Neural cell (in vitro differentiated cells): ENCODE results near the gene RNF144A. TPM values are rescaled to one million over a fixed set of nuclear protein-coding genes. Genes with fewer than 3 reads are reported as not detected.

Experiments used
- H2AFZ ChIP-seq: fragments of 200-600, 300-800 bp; sonication (generic), shearing (Covaris generic); 2 replicates; pipeline ENCODE4 v1.6.0; 2014; ENCODE audit warnings: low read depth, mild to moderate bottlenecking, antibody characterized with exemption, low read length, moderate library complexity
- H3F3A ChIP-seq: fragments of 200-600 bp; shearing (Covaris generic); 2 replicates; pipeline ENCODE4 v1.6.1; 2016; ENCODE audit warnings: mild to moderate bottlenecking, moderate library complexity, mixed read lengths, antibody characterized with exemption, low read length; ENCODE audit not compliant: insufficient read depth, poor library complexity, severe bottlenecking
- H3K27ac ChIP-seq: fragments of 200-600, 300-800 bp; sonication (generic), shearing (Covaris generic); 2 replicates; pipeline ENCODE4 v1.5.1; 2014; ENCODE audit warnings: mild to moderate bottlenecking, low read length, moderate library complexity
- H3K27me3 ChIP-seq: fragments of 300-800, 200-600 bp; sonication (generic), shearing (Covaris generic); 2 replicates; pipeline ENCODE4 v1.6.0; 2014; ENCODE audit warnings: mild to moderate bottlenecking, low read depth, low read length, moderate library complexity; ENCODE audit not compliant: insufficient read depth
- H3K36me3 ChIP-seq: fragments of 300-800, 200-600 bp; sonication (generic), shearing (Covaris generic); 2 replicates; pipeline ENCODE4 v1.5.1; 2014; ENCODE audit warnings: mild to moderate bottlenecking, antibody characterized with exemption, low read length, moderate library complexity; ENCODE audit not compliant: insufficient read depth
- H3K4me2 ChIP-seq: fragments of 300-800, 200-600 bp; sonication (generic), shearing (Covaris generic); 2 replicates; pipeline ENCODE4 v1.6.0; 2014; ENCODE audit warnings: mild to moderate bottlenecking, low read length
- H3K4me3 ChIP-seq: fragments of 300-800, 200-600 bp; sonication (generic), shearing (Covaris generic); 2 replicates; pipeline ENCODE4 v1.5.1; 2014; ENCODE audit warnings: mild to moderate bottlenecking, low read length, moderate library complexity
- H3K79me2 ChIP-seq: fragments of 200-600 bp; shearing (Covaris generic); replicated peaks from 2 replicates; pipeline ENCODE4 v1.6.0; 2014; ENCODE audit warnings: mild to moderate bottlenecking, low read length, moderate library complexity; ENCODE audit not compliant: insufficient read depth
- H3K9ac ChIP-seq: fragments of 300-800, 200-600 bp; sonication (generic), shearing (Covaris generic); 2 replicates; pipeline ENCODE4 v1.6.1; 2016; ENCODE audit warnings: mild to moderate bottlenecking, low read length, mixed read lengths
- H3K9me2 ChIP-seq: fragments of 200-600 bp; shearing (Covaris generic); 2 replicates; pipeline ENCODE4 v1.6.1; 2016; ENCODE audit warnings: mild to moderate bottlenecking, low read length, mixed read lengths; ENCODE audit not compliant: insufficient read depth
- H3K9me3 ChIP-seq: fragments of 200-600, 300-800 bp; sonication (generic), shearing (Covaris generic); 2 replicates; pipeline ENCODE4 v1.6.1; 2016; ENCODE audit warnings: mild to moderate bottlenecking, mixed run types, low read length, moderate library complexity, mixed read lengths
- H4K20me1 ChIP-seq: fragments of 200-600 bp; shearing (Covaris generic); 2 replicates; pipeline ENCODE4 v1.6.1; 2016; ENCODE audit warnings: mild to moderate bottlenecking, mixed run types; ENCODE audit not compliant: insufficient read depth
- EP300 ChIP-seq: fragments of 450-650 bp; conservative IDR thresholded peaks from 2 replicates; pipeline ENCODE4 v1.6.1; 2014; ENCODE audit warnings: antibody characterized with exemption, mild to moderate bottlenecking, moderate library complexity; ENCODE audit not compliant: poor library complexity, severe bottlenecking
- EZH2 ChIP-seq: fragments of 200-600, 300-800 bp; shearing (Covaris generic), sonication (generic); IDR thresholded peaks from 2 replicates; pipeline ENCODE4 v1.6.1; 2014; ENCODE audit warnings: antibody characterized with exemption, low read length, borderline replicate concordance, mild to moderate bottlenecking; ENCODE audit not compliant: insufficient read depth, poor library complexity, severe bottlenecking
- MXI1 ChIP-seq: fragments of 450-650 bp; conservative IDR thresholded peaks from 2 replicates; pipeline ENCODE4 v1.6.1; 2014; ENCODE audit warnings: antibody characterized with exemption, mild to moderate bottlenecking; ENCODE audit not compliant: poor library complexity, severe bottlenecking
- POLR2AphosphoS5 ChIP-seq: IDR thresholded peaks from 2 replicates; pipeline ENCODE4 v1.6.1; 2012
- RAD21 ChIP-seq: fragments of 450-650 bp; conservative IDR thresholded peaks from 2 replicates; pipeline ENCODE4 v1.6.1; 2014; ENCODE audit warnings: antibody characterized with exemption, mild to moderate bottlenecking, moderate library complexity
- SMC3 ChIP-seq: fragments of 450-650 bp; conservative IDR thresholded peaks from 2 replicates; pipeline ENCODE4 v1.6.1; 2014; ENCODE audit warnings: antibody characterized with exemption, mild to moderate bottlenecking, moderate library complexity; ENCODE audit not compliant: poor library complexity
- TAF1 ChIP-seq: IDR thresholded peaks from 2 replicates; pipeline ENCODE4 v1.6.1; 2012; ENCODE audit warnings: low read depth
- polyA plus RNA-seq: library from polyadenylated mRNA; depleted of rRNA; stranded (reverse); fragments of >200 nt; gene quantifications from 2 replicates; pipeline ENCODE4 v1.2.3, GENCODE V29; 2014
- TF ChIP-seq, protein P1 (sequence below): fragments of 450-650 bp; IDR thresholded peaks from 2 replicates; pipeline ENCODE4 v1.5.1; 2014; ENCODE audit warnings: antibody characterized with exemption, mild to moderate bottlenecking, moderate library complexity; ENCODE audit not compliant: poor library complexity, severe bottlenecking
- TF ChIP-seq, protein P2 (sequence below): IDR thresholded peaks from 2 replicates; pipeline ENCODE4 v1.6.1; 2012; ENCODE audit warnings: borderline replicate concordance

Gene RNF144A
- polyA plus RNA-seq, 1 donor from 2014 or later, result 26.9 TPM

DNA sequence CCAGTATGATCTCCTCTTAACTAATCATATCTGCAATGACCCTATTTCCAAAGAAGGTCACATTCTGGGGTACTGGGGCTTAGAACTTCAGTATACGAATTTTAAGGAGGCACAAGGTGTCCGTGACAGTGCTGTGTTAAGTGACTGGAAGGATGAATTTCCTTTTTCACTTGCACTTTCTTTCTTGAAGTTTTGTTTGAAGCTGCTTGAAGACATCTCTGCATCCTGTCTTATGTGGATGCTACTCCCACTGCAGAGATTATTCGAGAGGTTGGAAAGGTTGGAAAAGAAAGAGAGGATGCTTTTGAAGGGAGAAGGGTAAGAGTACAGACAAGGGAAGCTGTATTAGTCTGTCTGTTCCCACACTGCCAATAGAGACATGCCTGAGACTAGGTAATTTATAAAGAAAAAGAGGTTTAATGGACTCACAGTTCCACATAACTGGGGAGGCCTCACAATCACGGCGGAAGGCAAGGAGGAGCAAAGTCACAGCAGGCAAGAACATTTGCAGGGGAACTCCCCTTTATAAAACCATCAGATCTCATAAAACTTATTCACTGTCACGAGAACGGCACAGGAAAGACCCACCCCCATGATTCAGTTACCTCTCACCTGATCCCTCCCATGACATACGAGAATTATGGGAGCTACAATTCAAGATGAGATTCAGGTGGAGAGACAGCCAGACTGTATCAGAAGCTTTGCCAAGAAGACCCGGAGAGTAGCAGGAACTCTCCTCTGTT lies 3.6 kb upstream of the RNF144A start:
- Histone ChIP-seq H3K27ac (no peak overlapping the region), H3K9me2 (no peaks in the 10 kb centered on the region), H3K79me2 (peaks cover under 1% of the 10 kb centered on the region), H2AFZ (no peak overlapping the region), H3F3A (no peaks in the 10 kb centered on the region), H4K20me1 (no peaks in the 10 kb centered on the region), H3K36me3 (no peaks in the 10 kb centered on the region), H3K27me3 (no peaks in the 10 kb centered on the region), H3K4me3 (no peak overlapping the region), H3K9me3 (no peaks in the 10 kb centered on the region), H3K9ac (no peak overlapping the region), H3K4me2 (no peak overlapping the region)
- TF ChIP-seq POLR2AphosphoS5 (no peak), RAD21 (no peak), MXI1 (no peak), EP300 (no peak), EZH2 (no peak), SMC3 (no peak), TAF1 (no peak)
- TF ChIP-seq, protein P1, sequence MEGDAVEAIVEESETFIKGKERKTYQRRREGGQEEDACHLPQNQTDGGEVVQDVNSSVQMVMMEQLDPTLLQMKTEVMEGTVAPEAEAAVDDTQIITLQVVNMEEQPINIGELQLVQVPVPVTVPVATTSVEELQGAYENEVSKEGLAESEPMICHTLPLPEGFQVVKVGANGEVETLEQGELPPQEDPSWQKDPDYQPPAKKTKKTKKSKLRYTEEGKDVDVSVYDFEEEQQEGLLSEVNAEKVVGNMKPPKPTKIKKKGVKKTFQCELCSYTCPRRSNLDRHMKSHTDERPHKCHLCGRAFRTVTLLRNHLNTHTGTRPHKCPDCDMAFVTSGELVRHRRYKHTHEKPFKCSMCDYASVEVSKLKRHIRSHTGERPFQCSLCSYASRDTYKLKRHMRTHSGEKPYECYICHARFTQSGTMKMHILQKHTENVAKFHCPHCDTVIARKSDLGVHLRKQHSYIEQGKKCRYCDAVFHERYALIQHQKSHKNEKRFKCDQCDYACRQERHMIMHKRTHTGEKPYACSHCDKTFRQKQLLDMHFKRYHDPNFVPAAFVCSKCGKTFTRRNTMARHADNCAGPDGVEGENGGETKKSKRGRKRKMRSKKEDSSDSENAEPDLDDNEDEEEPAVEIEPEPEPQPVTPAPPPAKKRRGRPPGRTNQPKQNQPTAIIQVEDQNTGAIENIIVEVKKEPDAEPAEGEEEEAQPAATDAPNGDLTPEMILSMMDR, result no peak
- TF ChIP-seq, protein P2, sequence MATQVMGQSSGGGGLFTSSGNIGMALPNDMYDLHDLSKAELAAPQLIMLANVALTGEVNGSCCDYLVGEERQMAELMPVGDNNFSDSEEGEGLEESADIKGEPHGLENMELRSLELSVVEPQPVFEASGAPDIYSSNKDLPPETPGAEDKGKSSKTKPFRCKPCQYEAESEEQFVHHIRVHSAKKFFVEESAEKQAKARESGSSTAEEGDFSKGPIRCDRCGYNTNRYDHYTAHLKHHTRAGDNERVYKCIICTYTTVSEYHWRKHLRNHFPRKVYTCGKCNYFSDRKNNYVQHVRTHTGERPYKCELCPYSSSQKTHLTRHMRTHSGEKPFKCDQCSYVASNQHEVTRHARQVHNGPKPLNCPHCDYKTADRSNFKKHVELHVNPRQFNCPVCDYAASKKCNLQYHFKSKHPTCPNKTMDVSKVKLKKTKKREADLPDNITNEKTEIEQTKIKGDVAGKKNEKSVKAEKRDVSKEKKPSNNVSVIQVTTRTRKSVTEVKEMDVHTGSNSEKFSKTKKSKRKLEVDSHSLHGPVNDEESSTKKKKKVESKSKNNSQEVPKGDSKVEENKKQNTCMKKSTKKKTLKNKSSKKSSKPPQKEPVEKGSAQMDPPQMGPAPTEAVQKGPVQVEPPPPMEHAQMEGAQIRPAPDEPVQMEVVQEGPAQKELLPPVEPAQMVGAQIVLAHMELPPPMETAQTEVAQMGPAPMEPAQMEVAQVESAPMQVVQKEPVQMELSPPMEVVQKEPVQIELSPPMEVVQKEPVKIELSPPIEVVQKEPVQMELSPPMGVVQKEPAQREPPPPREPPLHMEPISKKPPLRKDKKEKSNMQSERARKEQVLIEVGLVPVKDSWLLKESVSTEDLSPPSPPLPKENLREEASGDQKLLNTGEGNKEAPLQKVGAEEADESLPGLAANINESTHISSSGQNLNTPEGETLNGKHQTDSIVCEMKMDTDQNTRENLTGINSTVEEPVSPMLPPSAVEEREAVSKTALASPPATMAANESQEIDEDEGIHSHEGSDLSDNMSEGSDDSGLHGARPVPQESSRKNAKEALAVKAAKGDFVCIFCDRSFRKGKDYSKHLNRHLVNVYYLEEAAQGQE, result no peak

DNA sequence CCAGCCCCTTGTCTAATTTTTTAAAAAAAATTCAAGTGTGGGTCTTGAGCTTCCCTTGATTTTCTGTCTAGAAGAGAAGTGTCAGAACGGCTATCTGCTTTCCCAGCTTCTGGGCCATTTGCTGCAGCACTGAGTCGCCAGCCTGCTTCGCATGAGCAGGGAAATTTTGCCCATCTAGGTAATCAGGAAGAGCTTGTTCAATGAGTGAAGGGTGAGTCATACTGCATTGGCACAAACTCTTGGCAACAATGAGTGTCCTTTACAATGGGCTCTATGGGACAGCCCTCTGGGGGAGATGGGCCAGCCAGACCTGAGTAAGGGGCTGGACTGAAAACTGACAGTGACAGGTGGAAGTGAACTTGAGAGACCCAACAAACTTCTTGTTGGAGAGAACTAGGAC lies 2.4 kb upstream of the RNF144A start:
- peaks cover 13% of the 10 kb centered on the region for H3K79me2 ChIP-seq
- H4K20me1 ChIP-seq, result no peaks in the 10 kb centered on the region
- H3F3A ChIP-seq, result no peaks in the 10 kb centered on the region
- H3K36me3 ChIP-seq, result no peaks in the 10 kb centered on the region
- H3K4me3 ChIP-seq, result no peak overlapping the region
- TF ChIP-seq MXI1, result no peak
- TF ChIP-seq TAF1, result no peak
- TF ChIP-seq, protein P2, result no peak
- TF ChIP-seq EZH2, result no peak
- TF ChIP-seq, protein P1, result no peak
- no peak for TF ChIP-seq RAD21
- TF ChIP-seq SMC3, result no peak
- no peak for TF ChIP-seq EP300
- TF ChIP-seq POLR2AphosphoS5, result no peak
- no peaks in the 10 kb centered on the region for H3K27me3 ChIP-seq
- H3K27ac ChIP-seq, result no peak overlapping the region
- H3K9ac ChIP-seq, result no peak overlapping the region
- H3K9me3 ChIP-seq, result no peaks in the 10 kb centered on the region
- H2AFZ ChIP-seq, result no peak overlapping the region
- H3K9me2 ChIP-seq, result no peaks in the 10 kb centered on the region
- no peak overlapping the region for H3K4me2 ChIP-seq
